HepG2 (cell line): ENCODE data around the gene SIT1. TPM values are rescaled to one million over a fixed set of nuclear protein-coding genes. Genes with fewer than 3 reads are reported as not detected.

Source experiments
- ARNT ChIP-seq: fragments of 450-650 bp; IDR thresholded peaks from 2 replicates; pipeline ENCODE4 v1.6.1; 2017
- ATAD3A ChIP-seq: sonication (generic); formaldehyde crosslinking; IDR thresholded peaks from 2 replicates; pipeline ENCODE4 v1.4.0; 2020; ENCODE audit warnings: missing genetic modification reagents
- ATF4 ChIP-seq, 2 experiments: fragments of 450-650 bp in 1 of 2; sonication (generic) in 1 of 2; formaldehyde crosslinking; IDR thresholded peaks; 2 replicates each; pipeline versions ENCODE4 v1.5.0 to v1.8.0; 2020 to 2022; ENCODE audit warnings: mild to moderate bottlenecking in 1 of 2, missing genetic modification reagents in 1 of 2
- GPN1 ChIP-seq: sonication (generic); formaldehyde crosslinking; IDR thresholded peaks from 2 replicates; pipeline ENCODE4 v1.5.1; 2020; ENCODE audit warnings: missing genetic modification reagents, borderline replicate concordance
- GTF3A ChIP-seq: sonication (generic); formaldehyde crosslinking; conservative IDR thresholded peaks from 2 replicates; pipeline ENCODE4 v1.4.0; 2020; ENCODE audit warnings: mild to moderate bottlenecking, missing genetic modification reagents
- HIVEP1 ChIP-seq: sonication (generic); formaldehyde crosslinking; IDR thresholded peaks from 2 replicates; pipeline ENCODE4 v1.4.0; 2020; ENCODE audit warnings: mild to moderate bottlenecking, missing genetic modification reagents
- HNRNPL ChIP-seq: fragments of 200-400 bp; formaldehyde crosslinking; IDR thresholded peaks from 2 replicates; pipeline ENCODE4 v1.6.1; 2017; ENCODE audit warnings: mild to moderate bottlenecking, low read depth, low read length
- KDM1A ChIP-seq: IDR thresholded peaks from 2 replicates; pipeline ENCODE4 v1.6.1; 2016; ENCODE audit warnings: missing compliant biosample characterization
- NCOA5 ChIP-seq: sonication (generic); formaldehyde crosslinking; IDR thresholded peaks from 2 replicates; pipeline ENCODE4 v1.4.0; 2020; ENCODE audit warnings: missing genetic modification reagents
- NFIB ChIP-seq: sonication (generic); formaldehyde crosslinking; IDR thresholded peaks from 2 replicates; pipeline ENCODE4 v1.9.0; 2021; ENCODE audit warnings: missing genetic modification reagents, mild to moderate bottlenecking, borderline replicate concordance
- SATB2 ChIP-seq: sonication (generic); formaldehyde crosslinking; IDR thresholded peaks from 2 replicates; pipeline ENCODE4 v1.5.0; 2020; ENCODE audit warnings: missing genetic modification reagents
- SMAD1 ChIP-seq: sonication (generic); formaldehyde crosslinking; IDR thresholded peaks from 2 replicates; pipeline ENCODE4 v1.4.0; 2020; ENCODE audit warnings: missing genetic modification reagents, low read depth, mild to moderate bottlenecking, borderline replicate concordance
- TOPORS ChIP-seq: sonication (generic); formaldehyde crosslinking; IDR thresholded peaks from 2 replicates; pipeline ENCODE4 v1.8.0; 2023; ENCODE audit warnings: mild to moderate bottlenecking, missing genetic modification reagents
- TP53 ChIP-seq: sonication (generic); formaldehyde crosslinking; conservative IDR thresholded peaks from 2 replicates; pipeline ENCODE4 v1.4.0; 2020; ENCODE audit warnings: missing genetic modification reagents
- ZBTB25 ChIP-seq: IDR thresholded peaks from 2 replicates; pipeline ENCODE4 v1.6.1; 2018; ENCODE audit warnings: missing genetic modification reagents
- ZBTB46 ChIP-seq: sonication (generic); formaldehyde crosslinking; IDR thresholded peaks from 2 replicates; pipeline ENCODE4 v1.4.0; 2020; ENCODE audit warnings: mild to moderate bottlenecking, missing genetic modification reagents, borderline replicate concordance
- ZKSCAN1 ChIP-seq: fragments of 150-350 bp; IDR thresholded peaks from 2 replicates; pipeline ENCODE4 v1.6.1; 2014; ENCODE audit warnings: low read length
- ZKSCAN5 ChIP-seq: sonication (generic); formaldehyde crosslinking; IDR thresholded peaks from 2 replicates; pipeline ENCODE4 v1.5.1; 2020; ENCODE audit warnings: mild to moderate bottlenecking, missing genetic modification reagents
- ZNF773 ChIP-seq: sonication (generic); formaldehyde crosslinking; IDR thresholded peaks from 2 replicates; pipeline ENCODE4 v1.4.0; 2020; ENCODE audit warnings: missing genetic modification reagents, borderline replicate concordance
- polyA plus RNA-seq, 8 experiments: library from polyadenylated mRNA; depleted of rRNA in 3 of 8; stranded (reverse) in 7 of 8; unstranded in 1 of 8; fragments of >200 nt; fragmentation: Illumina TruSeq in 4 of 8; extraction: Trizol in 4 of 8; gene quantifications; 2 replicates each; pipeline versions ENCODE4 v1.2.1 to v1.2.3, GENCODE V29; 2011 to 2016; ENCODE audit warnings: low read depth in 4 of 8, missing spikeins in 1 of 8, mixed read lengths in 1 of 8; ENCODE audit not compliant: insufficient read depth in 1 of 8
- total RNA-seq, 5 experiments: library from RNA; depleted of rRNA; stranded (reverse); fragments of >200 nt; fragmentation: Illumina TruSeq; extraction: Trizol; gene quantifications; 2 replicates each; pipeline ENCODE4 v1.2.3, GENCODE V29; 2016; ENCODE audit warnings: low read depth in 1 of 5
- TF ChIP-seq, protein P1 (sequence below): IDR thresholded peaks from 2 replicates; pipeline ENCODE4 v1.6.1; 2016; ENCODE audit warnings: missing genetic modification reagents, missing compliant biosample characterization
- TF ChIP-seq, protein P2 (sequence below): sonication (generic); formaldehyde crosslinking; IDR thresholded peaks from 2 replicates; pipeline ENCODE4 v1.9.0; 2021; ENCODE audit warnings: missing genetic modification reagents, mild to moderate bottlenecking, borderline replicate concordance
- TF ChIP-seq, protein P3 (sequence below): sonication (generic); formaldehyde crosslinking; IDR thresholded peaks from 2 replicates; pipeline ENCODE4 v1.8.1; 2022; ENCODE audit warnings: mild to moderate bottlenecking, missing genetic modification reagents

SIT1 gene
- total and polyA plus RNA-seq, 2 of the 13 experiments (the other 11 are each of a cell fraction or from before 2014, with no cell fraction given): 0.09 to 6.7 TPM

DNA sequence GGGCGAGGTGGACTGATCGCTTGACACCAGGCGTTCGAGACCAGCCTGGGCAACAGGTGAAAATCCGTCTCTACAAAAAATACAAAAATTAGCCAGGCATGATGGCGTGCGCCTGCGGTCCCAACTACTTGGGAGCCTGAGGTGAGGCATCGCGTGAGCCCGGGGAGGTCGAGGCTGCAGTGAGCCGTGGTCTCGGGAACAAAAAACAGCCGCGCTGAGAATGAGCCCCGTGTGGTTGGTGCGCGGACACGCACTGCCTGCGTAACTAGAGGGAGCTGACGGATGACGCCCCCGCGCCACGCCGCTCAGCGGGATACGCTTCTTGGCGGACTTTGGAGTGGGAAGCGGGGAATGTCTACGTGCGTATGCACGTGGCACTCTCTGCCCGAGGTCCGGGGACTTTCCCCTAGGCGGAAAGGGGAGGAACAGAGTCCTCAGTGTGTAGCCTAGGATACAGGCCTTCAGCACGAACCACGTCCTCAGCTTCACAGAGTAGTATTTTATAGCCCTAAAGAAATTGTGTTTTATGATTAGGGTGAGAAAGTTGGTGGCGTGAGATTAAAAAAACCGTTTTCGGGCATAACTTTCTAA is 6.9 kb upstream of the SIT1 start, which contains the start of gene RMRP (continued):
- TF ChIP-seq GTF3A (0 out of 2 replicates have a peak, but pooled peaks have one; percentile 84), TP53 (CRISPR knock-in tag) (peak; percentile 95), ZKSCAN1 (peak; percentile 9; the same call in 1 of the 2 replicates), KDM1A (peak; percentile 76; the same call in 1 of the 2 replicates), ZBTB25 (CRISPR knock-in tag) (peak; percentile 92), ARNT (no peak), ATF4 (CRISPR knock-in tag; IDR thresholded peaks at IDR 0.05) (peak in 1 of 2 experiments; percentile 90; a peak in 2 of 4 replicates), ZNF773 (CRISPR knock-in tag) (0 out of 2 replicates have a peak, but pooled peaks have one; percentile 80), NFIB (CRISPR knock-in tag) (no peak), HIVEP1 (CRISPR knock-in tag) (peak; percentile 93), NCOA5 (peak; percentile 92; the same call in 1 of the 2 replicates), HNRNPL (0 out of 2 replicates have a peak, but pooled peaks have one; percentile 34), ZBTB46 (CRISPR knock-in tag) (no peak), GPN1 (CRISPR knock-in tag) (no peak; the same call in 1 of the 2 replicates), SMAD1 (0 out of 2 replicates have a peak, but pooled peaks have one; percentile 32), ZKSCAN5 (CRISPR knock-in tag) (no peak), ATAD3A (CRISPR knock-in tag) (no peak; the same call in 1 of the 2 replicates), TOPORS (CRISPR knock-in tag) (peak; percentile 97), SATB2 (peak; percentile 64; the same call in 1 of the 2 replicates)
- TF ChIP-seq, protein P1, sequence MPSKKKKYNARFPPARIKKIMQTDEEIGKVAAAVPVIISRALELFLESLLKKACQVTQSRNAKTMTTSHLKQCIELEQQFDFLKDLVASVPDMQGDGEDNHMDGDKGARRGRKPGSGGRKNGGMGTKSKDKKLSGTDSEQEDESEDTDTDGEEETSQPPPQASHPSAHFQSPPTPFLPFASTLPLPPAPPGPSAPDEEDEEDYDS (CRISPR knock-in tag): peak; percentile 71; the same call in 1 of the 2 replicates
- TF ChIP-seq, protein P2, sequence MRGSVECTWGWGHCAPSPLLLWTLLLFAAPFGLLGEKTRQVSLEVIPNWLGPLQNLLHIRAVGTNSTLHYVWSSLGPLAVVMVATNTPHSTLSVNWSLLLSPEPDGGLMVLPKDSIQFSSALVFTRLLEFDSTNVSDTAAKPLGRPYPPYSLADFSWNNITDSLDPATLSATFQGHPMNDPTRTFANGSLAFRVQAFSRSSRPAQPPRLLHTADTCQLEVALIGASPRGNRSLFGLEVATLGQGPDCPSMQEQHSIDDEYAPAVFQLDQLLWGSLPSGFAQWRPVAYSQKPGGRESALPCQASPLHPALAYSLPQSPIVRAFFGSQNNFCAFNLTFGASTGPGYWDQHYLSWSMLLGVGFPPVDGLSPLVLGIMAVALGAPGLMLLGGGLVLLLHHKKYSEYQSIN (CRISPR knock-in tag): no peak; the same call in 1 of the 2 replicates
- TF ChIP-seq, protein P3, sequence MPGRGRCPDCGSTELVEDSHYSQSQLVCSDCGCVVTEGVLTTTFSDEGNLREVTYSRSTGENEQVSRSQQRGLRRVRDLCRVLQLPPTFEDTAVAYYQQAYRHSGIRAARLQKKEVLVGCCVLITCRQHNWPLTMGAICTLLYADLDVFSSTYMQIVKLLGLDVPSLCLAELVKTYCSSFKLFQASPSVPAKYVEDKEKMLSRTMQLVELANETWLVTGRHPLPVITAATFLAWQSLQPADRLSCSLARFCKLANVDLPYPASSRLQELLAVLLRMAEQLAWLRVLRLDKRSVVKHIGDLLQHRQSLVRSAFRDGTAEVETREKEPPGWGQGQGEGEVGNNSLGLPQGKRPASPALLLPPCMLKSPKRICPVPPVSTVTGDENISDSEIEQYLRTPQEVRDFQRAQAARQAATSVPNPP: peak; percentile 100
